ENCODE measurements around the gene HOXA9.

DNA sequence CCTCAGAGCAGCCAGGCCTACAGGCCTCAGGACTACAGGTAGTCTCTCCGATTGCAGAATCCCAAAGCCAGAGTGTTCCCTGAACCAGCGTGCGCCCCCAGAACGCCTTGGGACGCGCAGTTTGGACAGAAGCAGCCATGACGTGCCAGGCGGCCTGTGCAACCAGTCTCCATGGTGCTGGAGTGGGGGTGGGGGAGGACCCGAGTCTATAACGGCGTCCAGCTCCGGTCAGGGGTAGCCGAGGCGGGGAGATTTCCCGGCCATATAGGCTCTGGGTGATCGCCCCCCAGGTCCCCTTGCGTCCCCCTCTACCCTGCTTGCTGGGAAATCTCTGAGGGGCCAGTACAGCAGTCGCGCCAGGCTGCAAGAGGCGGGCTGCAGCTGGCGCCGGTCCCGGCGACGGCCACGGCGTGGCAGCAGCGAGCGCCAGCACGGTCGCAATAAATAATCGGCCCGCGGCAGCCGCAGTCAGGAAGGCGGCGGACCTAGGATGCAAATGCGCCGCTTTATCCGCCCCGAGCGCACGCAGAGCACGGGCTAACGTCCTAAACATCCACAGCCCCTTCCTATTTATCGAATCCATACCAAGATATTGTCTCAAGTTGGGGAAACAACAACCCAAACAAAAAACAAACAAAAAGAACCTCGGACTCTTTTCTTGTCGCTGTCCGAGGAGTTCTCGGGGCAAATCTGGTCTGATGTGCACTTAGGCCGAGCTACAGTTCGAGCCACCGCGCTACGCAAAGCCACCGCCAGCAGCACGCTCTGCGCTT, 14.6 kb downstream of the HOXA9 start:
- no peak for TF ChIP-seq SNAI2 (CRISPR knock-in tag; IDR thresholded peaks at IDR 0.05)
- TF ChIP-seq ZNF8 (CRISPR knock-in tag; IDR thresholded peaks at IDR 0.05), result no peak
- TF ChIP-seq, protein P1, sequence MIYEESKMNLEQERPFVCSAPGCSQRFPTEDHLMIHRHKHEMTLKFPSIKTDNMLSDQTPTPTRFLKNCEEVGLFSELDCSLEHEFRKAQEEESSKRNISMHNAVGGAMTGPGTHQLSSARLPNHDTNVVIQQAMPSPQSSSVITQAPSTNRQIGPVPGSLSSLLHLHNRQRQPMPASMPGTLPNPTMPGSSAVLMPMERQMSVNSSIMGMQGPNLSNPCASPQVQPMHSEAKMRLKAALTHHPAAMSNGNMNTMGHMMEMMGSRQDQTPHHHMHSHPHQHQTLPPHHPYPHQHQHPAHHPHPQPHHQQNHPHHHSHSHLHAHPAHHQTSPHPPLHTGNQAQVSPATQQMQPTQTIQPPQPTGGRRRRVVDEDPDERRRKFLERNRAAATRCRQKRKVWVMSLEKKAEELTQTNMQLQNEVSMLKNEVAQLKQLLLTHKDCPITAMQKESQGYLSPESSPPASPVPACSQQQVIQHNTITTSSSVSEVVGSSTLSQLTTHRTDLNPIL (CRISPR knock-in tag; IDR thresholded peaks at IDR 0.05; ENCODE audit: low read depth), result no peak
- no peak for TF ChIP-seq ZFP3 (CRISPR knock-in tag; IDR thresholded peaks at IDR 0.05)
